ENCODE measurements around the gene PLK3. TPM values are rescaled to one million over a fixed set of nuclear protein-coding genes. Genes with fewer than 3 reads are reported as not detected.
"Not testable (repeated sequence)": the region's sequence is repeated elsewhere in the genome, so short reads cannot be mapped to it uniquely, and the experiment has no call there.

The PLK3 gene
- total and polyA plus RNA-seq, 12 donors: 4.4 to 51.8 (median 17.1) TPM

- Histone ChIP-seq H3K4me3 (no peak overlapping the region), H3K27ac (no peak overlapping the region), H3K9me3 (replicated peaks in 1 of 3) (no peaks in the 10 kb centered on the region), H3K4me1 (replicated peaks in 1 of 2) (no peaks in the 10 kb centered on the region), H3K27me3 (no peaks in the 10 kb centered on the region), H3K36me3 (replicated peaks in 1 of 2) (no peaks in the 10 kb centered on the region)
- 71 to 79% (median 74%) methylated on average over 3 of the region's 3 CpGs for WGBS, 4 donors
- intact Hi-C loops (cut with DNase I): no loop called here
- no peak for DNase-seq
- TF ChIP-seq CTCF (IDR thresholded peaks at IDR 0.05) (no peak), POLR2A (IDR thresholded peaks at IDR 0.05) (no peak)
These were observed 39.3 kb upstream of the PLK3 start for GRCh38 chr1:44760876-44761275.

GRCh38 chr1:44766421-44766820 is 33.8 kb upstream of the PLK3 start:
- H3K27me3 ChIP-seq; H3K9me3 ChIP-seq (replicated peaks in 1 of 3); H3K4me1 ChIP-seq (replicated peaks in 1 of 2); H3K4me3 ChIP-seq; H3K27ac ChIP-seq; intact Hi-C loops (cut with DNase I); H3K36me3 ChIP-seq (replicated peaks in 1 of 2); DNase-seq: not testable (repeated sequence)
- WGBS, 4 donors: 92 to 95% (median 93%) methylated on average over 6 of the region's 6 CpGs

GRCh38 chr1:44775078-44775929 is 24.9 kb upstream of the PLK3 start, which contains the start of gene RPS8:
RPS8 (plus strand) TSS chr1:44775540; CDS start chr1:44775597, 57 bp downstream.
- WGBS, 4 donors: 0 to 1% (median 1%) methylated on average over 27 to 65 of the region's 65 CpGs
- H3K9me3 ChIP-seq (replicated peaks in 1 of 3): no peaks in the 10 kb centered on the region
- TF ChIP-seq CTCF (IDR thresholded peaks at IDR 0.05): no peak
- TF ChIP-seq POLR2A (IDR thresholded peaks at IDR 0.05): peak; percentile 91 to 97
- H3K27me3 ChIP-seq: no peaks in the 10 kb centered on the region
- peak within 1 kb of the TSS; percentile 13 to 97 (median 80) for H3K4me3 ChIP-seq
- peak; percentile 91 to 98 (median 94) for DNase-seq
- H3K27ac ChIP-seq: peak within 1 kb of the TSS; percentile 94 to 99 (median 97)
- intact Hi-C loops (cut with DNase I): loop anchor here in 1 of 2 donors (5.0 kb wide), 1 partner anchor 33 kb away; no protein-coding TSS in a partner anchor
- H3K4me1 ChIP-seq (replicated peaks in 1 of 2): peaks cover 21 to 33% of the 10 kb centered on the region in 2 donors
- H3K36me3 ChIP-seq (replicated peaks in 1 of 2): peaks cover 0 to 36% of the 10 kb centered on the region in 2 donors

GRCh38 chr1:44775930-44776729 is 24.0 kb upstream of the PLK3 start:
- H3K9me3 ChIP-seq (replicated peaks in 1 of 3): no peaks in the 10 kb centered on the region
- no peaks in the 10 kb centered on the region for H3K27me3 ChIP-seq
- peaks cover 21 to 33% of the 10 kb centered on the region in 2 donors for H3K4me1 ChIP-seq (replicated peaks in 1 of 2)
- H3K36me3 ChIP-seq (replicated peaks in 1 of 2): peaks cover 0 to 44% of the 10 kb centered on the region in 2 donors
- peak overlapping the region; percentile 94 to 99 (median 97) for H3K27ac ChIP-seq
- H3K4me3 ChIP-seq: peak overlapping the region; percentile 13 to 97 (median 80)
- 2 to 7% (median 4%) methylated on average over 9 to 36 of the region's 36 CpGs for WGBS, 4 donors
- peak in 1 of 2 donors; percentile 20 for TF ChIP-seq POLR2A (IDR thresholded peaks at IDR 0.05)
- no peak for TF ChIP-seq CTCF (IDR thresholded peaks at IDR 0.05)
- peak in 4 of 7 donors; percentile 46 to 70 (median 56) for DNase-seq
- intact Hi-C loops (cut with DNase I): loop anchor here in 1 of 2 donors (5.0 kb wide), 1 partner anchor 34 kb away; no protein-coding TSS in a partner anchor

All from adrenal gland (tissue), 12 donors.